Endodermal cell (in vitro differentiated cells): ENCODE measurements around the gene GRIK3. TPM values are rescaled to one million over a fixed set of nuclear protein-coding genes. Genes with fewer than 3 reads are reported as not detected.

ENCODE experiments used
- DNase-seq: peaks from one replicate; pipeline ENCODE4 v3.0.0-alpha.2; 2017
- H3K27ac ChIP-seq: 2 replicates; pipeline ENCODE4 v1.5.1; 2013; ENCODE audit warnings: mild to moderate bottlenecking, low read depth, low read length, moderate library complexity
- H3K27me3 ChIP-seq: 2 replicates; pipeline ENCODE4 v1.6.1; 2013; ENCODE audit warnings: mild to moderate bottlenecking, low read length, moderate library complexity; ENCODE audit not compliant: insufficient read depth, control insufficient read depth, poor library complexity, severe bottlenecking
- H3K36me3 ChIP-seq: 2 replicates; pipeline ENCODE4 v1.7.0; 2013; ENCODE audit warnings: mild to moderate bottlenecking, low read length, moderate library complexity; ENCODE audit not compliant: control insufficient read depth, insufficient read depth
- H3K4me1 ChIP-seq: one replicate; pipeline ENCODE4 v1.7.0; 2013; ENCODE audit warnings: low read length; ENCODE audit not compliant: control insufficient read depth, insufficient read depth
- H3K4me3 ChIP-seq: 2 replicates; pipeline ENCODE4 v1.5.1; 2013; ENCODE audit warnings: mild to moderate bottlenecking, low read length, moderate library complexity
- H3K9ac ChIP-seq: 2 replicates; pipeline ENCODE4 v1.6.1; 2013; ENCODE audit warnings: mild to moderate bottlenecking, low read length, moderate library complexity; ENCODE audit not compliant: poor library complexity, severe bottlenecking; ENCODE audit errors: extremely low read depth
- H3K9me3 ChIP-seq: 2 replicates; pipeline ENCODE4 v1.6.1; 2013; ENCODE audit warnings: mild to moderate bottlenecking, low read length, moderate library complexity; ENCODE audit not compliant: control insufficient read depth
- H3K27ac Mint-ChIP-seq: 2 replicates; pipeline ENCODE4 v1.8.0; 2020; ENCODE audit warnings: mixed read lengths
- H3K27me3 Mint-ChIP-seq: 2 replicates; pipeline ENCODE4 v1.8.0; 2021; ENCODE audit warnings: mild to moderate bottlenecking, mixed read lengths; ENCODE audit not compliant: insufficient read depth
- H3K36me3 Mint-ChIP-seq: 2 replicates; pipeline ENCODE4 v1.8.0; 2020; ENCODE audit warnings: low read depth, mixed read lengths
- H3K4me1 Mint-ChIP-seq: 2 replicates; pipeline ENCODE4 v1.8.0; 2020; ENCODE audit warnings: mixed read lengths
- H3K4me3 Mint-ChIP-seq: 2 replicates; pipeline ENCODE4 v1.8.0; 2020; ENCODE audit warnings: mild to moderate bottlenecking, moderate library complexity, mixed read lengths
- H3K9me3 Mint-ChIP-seq: 2 replicates; pipeline ENCODE4 v1.8.0; 2020; ENCODE audit warnings: mild to moderate bottlenecking, mixed read lengths
- WGBS, 2 experiments: methylation state at CpG; one replicate each; pipeline versions ENCODE4 v1.1.5 to v1.1.7; 2013; ENCODE audit warnings: missing lambda C conversion rate in 2 of 2, mixed read lengths in 1 of 2; ENCODE audit not compliant: insufficient coverage in 1 of 2, insufficient read length in 1 of 2; 5-methylcytosine and 5-hydroxymethylcytosine counted together
- total RNA-seq, 2 donors: library from RNA; stranded (reverse); fragmentation: NEBNext Ultra II Directional in 1 of 2; extraction: Animal tissue kit (Norgen Biotek cat#: 25700) in 1 of 2; gene quantifications; 2 replicates in 1 of 2; 3 replicates in 1 of 2; pipeline ENCODE4 v1.2.1, GENCODE V29; 2021
- TF ChIP-seq, protein P1 (sequence below): fragments of 200-600 bp; sonication (generic); conservative IDR thresholded peaks from 2 replicates; pipeline ENCODE4 v1.5.0; 2021; ENCODE audit warnings: antibody characterized with exemption, mild to moderate bottlenecking

GRIK3 gene
- total RNA-seq, 2 donors from 2014 or later = 13.4 to 32.4 TPM

DNA sequence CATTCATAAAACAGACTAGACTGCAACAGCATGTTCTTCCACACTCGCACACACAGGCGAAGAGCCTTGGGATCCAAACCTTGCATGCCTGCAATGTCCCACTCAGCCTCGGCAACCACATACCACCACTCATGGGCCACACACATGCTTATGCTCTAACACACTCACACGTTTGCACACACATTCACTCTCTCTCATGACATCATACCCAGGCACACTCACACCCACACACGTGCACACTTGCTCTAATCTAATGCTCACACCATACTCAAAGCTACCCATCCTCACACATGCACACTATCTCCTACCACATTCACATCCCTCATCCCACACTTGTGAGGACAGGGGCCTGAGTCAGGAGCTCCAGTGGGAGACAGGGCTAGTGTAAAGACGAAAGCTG is 50.3 kb downstream of the GRIK3 start:
- Mint-ChIP-seq H3K4me3 (no peak overlapping the region), H3K36me3 (no peaks in the 10 kb centered on the region), H3K27ac (no peak overlapping the region), H3K9me3 (no peaks in the 10 kb centered on the region), H3K4me1 (no peaks in the 10 kb centered on the region), H3K27me3 (peaks cover 16% of the 10 kb centered on the region)
- Histone ChIP-seq H3K4me3 (no peak overlapping the region), H3K4me1 (no peaks in the 10 kb centered on the region), H3K36me3 (no peaks in the 10 kb centered on the region), H3K27me3 (no peaks in the 10 kb centered on the region), H3K27ac (no peak overlapping the region), H3K9me3 (no peaks in the 10 kb centered on the region), H3K9ac (no peak overlapping the region)
- no peak for DNase-seq
- WGBS, 2 experiments = 73 to 79% methylated on average over 5 to 6 of the region's 6 CpGs
- TF ChIP-seq, protein P1, sequence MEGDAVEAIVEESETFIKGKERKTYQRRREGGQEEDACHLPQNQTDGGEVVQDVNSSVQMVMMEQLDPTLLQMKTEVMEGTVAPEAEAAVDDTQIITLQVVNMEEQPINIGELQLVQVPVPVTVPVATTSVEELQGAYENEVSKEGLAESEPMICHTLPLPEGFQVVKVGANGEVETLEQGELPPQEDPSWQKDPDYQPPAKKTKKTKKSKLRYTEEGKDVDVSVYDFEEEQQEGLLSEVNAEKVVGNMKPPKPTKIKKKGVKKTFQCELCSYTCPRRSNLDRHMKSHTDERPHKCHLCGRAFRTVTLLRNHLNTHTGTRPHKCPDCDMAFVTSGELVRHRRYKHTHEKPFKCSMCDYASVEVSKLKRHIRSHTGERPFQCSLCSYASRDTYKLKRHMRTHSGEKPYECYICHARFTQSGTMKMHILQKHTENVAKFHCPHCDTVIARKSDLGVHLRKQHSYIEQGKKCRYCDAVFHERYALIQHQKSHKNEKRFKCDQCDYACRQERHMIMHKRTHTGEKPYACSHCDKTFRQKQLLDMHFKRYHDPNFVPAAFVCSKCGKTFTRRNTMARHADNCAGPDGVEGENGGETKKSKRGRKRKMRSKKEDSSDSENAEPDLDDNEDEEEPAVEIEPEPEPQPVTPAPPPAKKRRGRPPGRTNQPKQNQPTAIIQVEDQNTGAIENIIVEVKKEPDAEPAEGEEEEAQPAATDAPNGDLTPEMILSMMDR = no peak

DNA sequence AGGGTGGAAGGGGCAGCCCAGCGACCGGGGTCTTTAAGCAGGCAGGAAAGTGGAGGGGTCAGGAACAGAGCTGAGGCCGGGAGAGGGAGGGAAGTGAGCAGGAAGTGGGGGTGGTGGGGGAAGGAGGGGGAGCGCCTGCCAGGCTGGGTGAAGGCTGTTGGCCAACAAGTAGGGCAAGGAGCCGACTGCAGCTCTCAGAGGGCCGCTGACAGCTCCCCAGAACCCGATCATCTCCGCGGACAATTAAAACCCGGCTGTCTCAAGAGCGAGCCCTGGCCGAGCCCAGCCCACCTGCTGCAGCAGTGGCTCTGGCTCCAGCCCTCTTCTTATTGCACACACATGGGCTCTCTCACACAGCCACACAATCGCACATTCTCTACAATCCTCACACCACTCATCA is 51.6 kb downstream of the GRIK3 start:
- Mint-ChIP-seq H3K27me3 (peaks cover 16% of the 10 kb centered on the region), H3K27ac (no peak overlapping the region), H3K36me3 (peaks cover 2% of the 10 kb centered on the region), H3K4me3 (no peak overlapping the region), H3K4me1 (no peaks in the 10 kb centered on the region), H3K9me3 (peaks cover 8% of the 10 kb centered on the region)
- Histone ChIP-seq H3K4me1 (no peaks in the 10 kb centered on the region), H3K9me3 (peaks cover 5% of the 10 kb centered on the region), H3K27ac (no peak overlapping the region), H3K4me3 (no peak overlapping the region), H3K9ac (no peak overlapping the region), H3K27me3 (no peaks in the 10 kb centered on the region), H3K36me3 (no peaks in the 10 kb centered on the region)
- DNase-seq = no peak
- TF ChIP-seq, protein P1 = no peak
- WGBS, 2 experiments = 80 to 82% methylated on average over 10 to 13 of the region's 13 CpGs

DNA sequence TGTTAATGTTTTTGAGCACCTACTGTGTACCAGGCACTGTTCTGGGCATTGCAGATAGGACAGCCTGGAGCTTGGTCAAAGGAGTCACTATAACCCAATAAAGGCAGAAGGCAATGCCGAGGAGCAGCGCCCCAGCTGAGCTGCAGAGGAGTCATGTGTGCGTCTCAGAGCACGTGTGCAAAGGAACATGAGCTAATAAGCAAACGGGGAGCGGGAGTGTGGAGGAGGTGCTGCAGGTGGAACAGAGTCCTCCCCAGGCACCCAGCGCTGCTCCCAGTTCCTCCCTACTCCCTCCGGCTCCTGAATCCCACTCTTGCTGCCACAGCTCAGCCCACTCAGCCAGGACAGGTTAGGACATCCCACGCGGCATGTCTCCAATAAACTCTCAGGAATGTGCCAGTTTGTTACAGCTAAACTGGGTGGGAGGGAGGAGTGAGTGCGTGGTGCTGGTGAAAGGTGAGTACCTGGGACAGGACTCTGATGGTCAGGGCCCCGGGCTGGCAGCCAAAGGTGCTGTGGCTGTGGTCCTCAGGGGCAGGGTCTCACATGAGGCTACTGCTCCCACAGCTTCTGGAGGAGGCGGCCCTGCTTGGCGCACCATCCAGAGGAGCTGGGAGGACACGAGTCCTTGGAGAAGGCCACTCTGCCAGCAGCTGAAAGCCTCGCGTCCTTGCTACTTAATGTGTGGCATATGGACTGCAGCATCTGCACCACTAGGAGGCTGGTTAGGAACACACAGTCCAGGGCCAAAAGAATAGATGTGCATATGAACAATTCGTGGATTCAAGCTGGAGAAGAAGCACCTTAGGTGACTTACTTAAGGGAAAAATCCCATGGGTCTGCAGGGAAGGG is 52.3 kb downstream of the GRIK3 start:
- Mint-ChIP-seq H3K4me3 (no peak overlapping the region), H3K9me3 (peaks cover 8% of the 10 kb centered on the region), H3K4me1 (no peaks in the 10 kb centered on the region), H3K36me3 (peaks cover 2% of the 10 kb centered on the region), H3K27ac (no peak overlapping the region), H3K27me3 (peaks cover 16% of the 10 kb centered on the region)
- TF ChIP-seq, protein P1 = peak; percentile 49
- Histone ChIP-seq H3K4me1 (no peaks in the 10 kb centered on the region), H3K27me3 (no peaks in the 10 kb centered on the region), H3K4me3 (no peak overlapping the region), H3K9ac (no peak overlapping the region), H3K36me3 (no peaks in the 10 kb centered on the region), H3K27ac (no peak overlapping the region), H3K9me3 (peaks cover 5% of the 10 kb centered on the region)
- WGBS, 2 experiments = 83 to 91% methylated on average over 15 to 18 of the region's 18 CpGs
- no peak for DNase-seq
